ENCODE data around the gene SORCS1. TPM values are rescaled to one million over a fixed set of nuclear protein-coding genes. Genes with fewer than 3 reads are reported as not detected.

SORCS1 gene
- total RNA-seq, 1 donor from 2014 or later, result 16.7 TPM

- no peak for FAIRE-seq
- DNase-seq (ENCODE audit: low spot score in 2 of 2), result no peak
Observed at GRCh38 chr10:106635947-106636346, 528.6 kb downstream of the SORCS1 start.

GRCh38 chr10:106631016-106631702 lies 533.3 kb downstream of the SORCS1 start:
- FAIRE-seq (no peak), DNase-seq (ENCODE audit: low spot score in 2 of 2) (no peak)

GRCh38 chr10:106626371-106626770 lies 538.1 kb downstream of the SORCS1 start:
- DNase-seq (ENCODE audit: low spot score in 2 of 2) (no peak), FAIRE-seq (no peak)

GRCh38 chr10:106625751-106626150 lies 538.8 kb downstream of the SORCS1 start:
- FAIRE-seq, result no peak
- DNase-seq (ENCODE audit: low spot score in 2 of 2), result no peak

- DNase-seq (ENCODE audit: low spot score in 2 of 2) (no peak), FAIRE-seq (no peak)
Observed at GRCh38 chr10:106619346-106619745, 545.2 kb downstream of the SORCS1 start.

GRCh38 chr10:106618646-106619045 lies 545.9 kb downstream of the SORCS1 start:
- no peak for DNase-seq (ENCODE audit: low spot score in 2 of 2)

GRCh38 chr10:106615081-106615480 lies 549.4 kb downstream of the SORCS1 start:
- FAIRE-seq (no peak), DNase-seq (ENCODE audit: low spot score in 2 of 2) (no peak)

More at GRCh38 chr10:106618646-106619045, 545.9 kb downstream of the SORCS1 start:
- no peak for FAIRE-seq

GRCh38 chr10:106614293-106614692 lies 550.2 kb downstream of the SORCS1 start:
- DNase-seq (ENCODE audit: low spot score in 2 of 2) (no peak), FAIRE-seq (no peak)

- FAIRE-seq, result no peak
Observed at GRCh38 chr10:106612381-106612780, 552.1 kb downstream of the SORCS1 start.

GRCh38 chr10:106609470-106610266 lies 554.8 kb downstream of the SORCS1 start:
- no peak for FAIRE-seq
- DNase-seq (ENCODE audit: low spot score in 2 of 2), result no peak

More at GRCh38 chr10:106612381-106612780, 552.1 kb downstream of the SORCS1 start:
- no peak for DNase-seq (ENCODE audit: low spot score in 2 of 2)

- DNase-seq (ENCODE audit: low spot score in 2 of 2) (no peak), FAIRE-seq (no peak)
Observed at GRCh38 chr10:106608066-106608465, 556.4 kb downstream of the SORCS1 start.

- FAIRE-seq (no peak), DNase-seq (ENCODE audit: low spot score in 2 of 2) (no peak)
Observed at GRCh38 chr10:106595281-106595680, 569.2 kb downstream of the SORCS1 start.

GRCh38 chr10:106593876-106594275 lies 570.6 kb downstream of the SORCS1 start:
- DNase-seq (ENCODE audit: low spot score in 2 of 2) (no peak), FAIRE-seq (no peak)

GRCh38 chr10:106592396-106592795 lies 572.1 kb downstream of the SORCS1 start:
- no peak for DNase-seq (ENCODE audit: low spot score in 2 of 2)
- no peak for FAIRE-seq

GRCh38 chr10:106582291-106582690 lies 582.2 kb downstream of the SORCS1 start:
- DNase-seq (ENCODE audit: low spot score in 2 of 2) (peak; percentile 13 to 14), FAIRE-seq (no peak)

- no peak for DNase-seq (ENCODE audit: low spot score in 2 of 2)
- no peak for FAIRE-seq
Observed at GRCh38 chr10:106577756-106578155, 586.8 kb downstream of the SORCS1 start.

GRCh38 chr10:106577266-106577665 lies 587.2 kb downstream of the SORCS1 start:
- FAIRE-seq, result no peak
- no peak for DNase-seq (ENCODE audit: low spot score in 2 of 2)

GRCh38 chr10:106576534-106576933 lies 588.0 kb downstream of the SORCS1 start:
- DNase-seq (ENCODE audit: low spot score in 2 of 2) (no peak), FAIRE-seq (no peak)

GRCh38 chr10:106573106-106573505 lies 591.4 kb downstream of the SORCS1 start:
- FAIRE-seq (no peak), DNase-seq (ENCODE audit: low spot score in 2 of 2) (no peak)

GRCh38 chr10:106571192-106571946 lies 593.1 kb downstream of the SORCS1 start:
- FAIRE-seq (peak; percentile 69), DNase-seq (ENCODE audit: low spot score in 2 of 2) (peak; percentile 8 to 24)

GRCh38 chr10:106570268-106570667 lies 594.2 kb downstream of the SORCS1 start:
- no peak for FAIRE-seq
- no peak for DNase-seq (ENCODE audit: low spot score in 2 of 2)
